B cell (primary cell): ENCODE results near the gene UBE2O. TPM values are rescaled to one million over a fixed set of nuclear protein-coding genes. Genes with fewer than 3 reads are reported as not detected.

ENCODE experiments used
- ATAC-seq: fragments of 200-7000 bp; cut with Tn5 transposase; one replicate; pipeline ENCODE4 v1.10.0; 2021; ENCODE audit warnings: low read depth, mild to moderate bottlenecking, moderate number of reproducible peaks, moderate library complexity
- CTCF ChIA-PET: fragments of 350-600 bp; sonication (Branson Sonifier 250); formaldehyde crosslinking; loops from one replicate; lab custom pipeline; 2021; ENCODE audit warnings: antibody characterized with exemption, inconsistent platforms; lab: Charles Lee
- POLR2A ChIA-PET: fragments of 350-600 bp; sonication (Branson Sonifier 250); formaldehyde crosslinking; loops from one replicate; lab custom pipeline; 2021; ENCODE audit warnings: antibody characterized with exemption; lab: Charles Lee
- DNase-seq: peaks from one replicate; pipeline ENCODE4 v3.0.0; 2013
- H2AFZ ChIP-seq: 2 replicates; pipeline ENCODE4 v1.6.1; 2012; ENCODE audit warnings: mild to moderate bottlenecking, low read depth, low read length; ENCODE audit not compliant: insufficient read depth, poor library complexity, severe bottlenecking
- H3K27ac ChIP-seq, 2 donors: 1 replicate in 1 of 2; 2 replicates in 1 of 2; pipeline ENCODE4 v1.5.1; 2012 to 2013; ENCODE audit warnings: low read length in 2 of 2, mild to moderate bottlenecking in 2 of 2, moderate library complexity in 1 of 2
- H3K27me3 ChIP-seq, 4 experiments: fragments of 200-600 bp in 1 of 4; sonication (generic) in 1 of 4; replicated peaks in 1 of 4; 1 replicate in 2 of 4; 2 replicates in 2 of 4; pipeline versions ENCODE4 v1.6.1 to v1.7.0; 2013 to 2016; ENCODE audit warnings: low read length in 3 of 4, mild to moderate bottlenecking in 2 of 4, mixed read lengths in 1 of 4, moderate library complexity in 1 of 4; ENCODE audit not compliant: insufficient read depth in 4 of 4, control insufficient read depth in 3 of 4; ENCODE audit errors: control extremely low read depth in 1 of 4
- H3K36me3 ChIP-seq, 2 experiments: replicated peaks in 1 of 2; 1 replicate in 1 of 2; 2 replicates in 1 of 2; pipeline versions ENCODE4 v1.6.1 to v1.7.1; 2013; ENCODE audit warnings: low read length in 1 of 2; ENCODE audit not compliant: insufficient read depth in 2 of 2, control insufficient read depth in 1 of 2; ENCODE audit errors: control extremely low read depth in 1 of 2, extremely low read depth in 1 of 2
- H3K4me1 ChIP-seq, 2 donors: fragments of 200-600 bp in 1 of 2; sonication (generic) in 1 of 2; 1 replicate in 1 of 2; 2 replicates in 1 of 2; pipeline versions ENCODE4 v1.5.1 to v1.6.1; 2013 to 2017; ENCODE audit warnings: low read length in 2 of 2; ENCODE audit not compliant: control insufficient read depth in 2 of 2, insufficient read depth in 2 of 2
- H3K4me2 ChIP-seq: replicated peaks from 2 replicates; pipeline ENCODE3; 2012; ENCODE audit warnings: mild to moderate bottlenecking, low read depth, low read length; ENCODE audit not compliant: poor library complexity, severe bottlenecking
- H3K4me3 ChIP-seq, 5 experiments: fragments of 200-600 bp in 1 of 5; sonication (generic) in 1 of 5; 1 replicate in 3 of 5; 2 replicates in 2 of 5; pipeline versions ENCODE4 v1.5.1 to v1.7.0; 2011 to 2016; ENCODE audit warnings: low read length in 4 of 5, mild to moderate bottlenecking in 4 of 5, low read depth in 2 of 5, control low read depth in 1 of 5, moderate library complexity in 1 of 5; ENCODE audit not compliant: insufficient read depth in 1 of 5; ENCODE audit errors: control extremely low read depth in 1 of 5, extremely low read depth in 1 of 5
- H3K79me2 ChIP-seq: fragments of 200-600 bp; sonication (generic); one replicate; pipeline ENCODE4 v1.6.0; 2016; ENCODE audit warnings: low read length; ENCODE audit not compliant: control insufficient read depth, insufficient read depth
- H3K9ac ChIP-seq: fragments of 200-600 bp; sonication (generic); 2 replicates; pipeline ENCODE4 v1.6.1; 2017; ENCODE audit warnings: mild to moderate bottlenecking, low read length, moderate library complexity
- H3K9me3 ChIP-seq, 3 donors: one replicate each; pipeline versions ENCODE4 v1.6.1 to v1.7.1; 2013; ENCODE audit warnings: low read length in 2 of 3; ENCODE audit not compliant: control insufficient read depth in 2 of 3, insufficient read depth in 1 of 3; ENCODE audit errors: control extremely low read depth in 1 of 3
- H4K20me1 ChIP-seq: 2 replicates; pipeline ENCODE4 v1.6.0; 2012; ENCODE audit warnings: mild to moderate bottlenecking, low read length; ENCODE audit not compliant: insufficient read depth, control insufficient read depth, poor library complexity, severe bottlenecking
- H3K27ac Mint-ChIP-seq: one replicate; pipeline ENCODE4 v1.8.0; 2021; ENCODE audit warnings: mixed read lengths
- H3K27me3 Mint-ChIP-seq: one replicate; pipeline ENCODE4 v1.8.0; 2021; ENCODE audit warnings: mixed read lengths
- H3K4me1 Mint-ChIP-seq: one replicate; pipeline ENCODE4 v1.8.0; 2021; ENCODE audit warnings: mixed read lengths
- H3K4me3 Mint-ChIP-seq: one replicate; pipeline ENCODE4 v1.8.0; 2021; ENCODE audit warnings: mixed read lengths
- H3K9me3 Mint-ChIP-seq: one replicate; pipeline ENCODE4 v1.8.0; 2022; ENCODE audit warnings: mixed read lengths; ENCODE audit not compliant: insufficient read depth
- EZH2 ChIP-seq: IDR thresholded peaks from 2 replicates; pipeline ENCODE4 v1.6.1; 2012; ENCODE audit warnings: borderline replicate concordance, low read depth, mild to moderate bottlenecking, moderate library complexity, low read length; ENCODE audit not compliant: insufficient read depth, poor library complexity, severe bottlenecking
- WGBS: methylation state at CpG from one replicate; pipeline ENCODE4 v1.1.5; 2013; ENCODE audit warnings: missing lambda C conversion rate; ENCODE audit not compliant: insufficient coverage; 5-methylcytosine and 5-hydroxymethylcytosine counted together
- intact Hi-C: fragments of 100-400 bp; cut with micrococcal nuclease; formaldehyde crosslinking; loops from one replicate; pipeline ENCODE4 v1.10.0; 2022
- polyA plus RNA-seq: library from polyadenylated mRNA; depleted of rRNA; stranded (reverse); fragments of >200 nt; gene quantifications from 2 replicates; pipeline ENCODE4 v1.2.3, GENCODE V29; 2012
- total RNA-seq, 2 donors: library from RNA; stranded (reverse); fragments of 120-200 nt in 1 of 2; gene quantifications; 1 replicate in 1 of 2; 2 replicates in 1 of 2; pipeline versions ENCODE4 v1.2.3 to v1.2.4, GENCODE V29; 2013 to 2022
- TF ChIP-seq, protein P1 (sequence below): fragments of 200-600 bp; IDR thresholded peaks from one replicate; pipeline ENCODE4 v1.8.0; 2022; ENCODE audit warnings: antibody characterized with exemption, mild to moderate bottlenecking

Gene UBE2O
- total and polyA plus RNA-seq, 2 donors (not counting 1 experiment from before 2014, with no cell fraction given): 41.3 to 54.0 TPM

DNA sequence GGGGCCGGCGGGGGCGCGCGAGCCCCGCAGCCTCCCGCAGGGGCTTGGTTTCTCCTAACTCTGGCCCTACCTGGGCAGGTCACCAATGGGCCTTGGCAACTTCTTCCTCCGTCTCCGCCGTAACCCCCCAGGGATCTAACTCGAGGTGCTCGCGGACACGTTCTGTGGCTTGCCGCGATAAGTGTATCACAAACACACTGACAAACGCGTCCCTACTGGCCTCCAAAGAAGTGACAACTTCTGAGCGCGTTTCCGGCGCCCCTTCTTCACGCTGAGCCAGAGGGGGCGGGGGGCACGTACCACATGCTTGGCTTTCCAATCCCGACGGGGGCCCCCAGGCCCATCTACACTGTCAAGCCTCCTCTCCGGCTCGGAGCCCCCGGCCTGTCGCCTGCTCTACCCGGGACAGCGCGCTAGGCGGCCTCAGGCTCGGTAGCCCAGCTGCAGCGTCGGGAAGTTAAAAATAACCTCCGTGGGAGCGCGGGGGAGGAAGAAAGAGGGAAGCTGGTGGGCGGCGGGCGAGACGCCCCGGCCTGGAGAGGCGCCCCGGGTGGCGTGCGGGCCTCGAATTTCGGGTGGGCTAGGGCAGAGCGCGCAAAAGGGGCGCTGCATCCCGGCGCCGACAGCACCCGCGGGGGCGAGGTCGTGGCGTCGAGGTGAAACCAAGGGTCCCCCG, 69.3 kb downstream of the UBE2O start:
- H3K4me2 ChIP-seq: peak overlapping the region; percentile 100
- H3K4me1 Mint-ChIP-seq: peaks cover 17% of the 10 kb centered on the region
- H3K27ac ChIP-seq: no peak overlapping the region
- ATAC-seq (peak; percentile 8), DNase-seq (peak; percentile 75)
- H3K4me3 Mint-ChIP-seq: peak overlapping the region; percentile 84
- peaks cover 0 to 24% (median 8%) of the 10 kb centered on the region in 4 experiments for H3K27me3 ChIP-seq
- no peaks in the 10 kb centered on the region for H3K9me3 Mint-ChIP-seq
- H3K27ac Mint-ChIP-seq: peak overlapping the region; percentile 78
- no peak for TF ChIP-seq EZH2
- TF ChIP-seq, protein P1, sequence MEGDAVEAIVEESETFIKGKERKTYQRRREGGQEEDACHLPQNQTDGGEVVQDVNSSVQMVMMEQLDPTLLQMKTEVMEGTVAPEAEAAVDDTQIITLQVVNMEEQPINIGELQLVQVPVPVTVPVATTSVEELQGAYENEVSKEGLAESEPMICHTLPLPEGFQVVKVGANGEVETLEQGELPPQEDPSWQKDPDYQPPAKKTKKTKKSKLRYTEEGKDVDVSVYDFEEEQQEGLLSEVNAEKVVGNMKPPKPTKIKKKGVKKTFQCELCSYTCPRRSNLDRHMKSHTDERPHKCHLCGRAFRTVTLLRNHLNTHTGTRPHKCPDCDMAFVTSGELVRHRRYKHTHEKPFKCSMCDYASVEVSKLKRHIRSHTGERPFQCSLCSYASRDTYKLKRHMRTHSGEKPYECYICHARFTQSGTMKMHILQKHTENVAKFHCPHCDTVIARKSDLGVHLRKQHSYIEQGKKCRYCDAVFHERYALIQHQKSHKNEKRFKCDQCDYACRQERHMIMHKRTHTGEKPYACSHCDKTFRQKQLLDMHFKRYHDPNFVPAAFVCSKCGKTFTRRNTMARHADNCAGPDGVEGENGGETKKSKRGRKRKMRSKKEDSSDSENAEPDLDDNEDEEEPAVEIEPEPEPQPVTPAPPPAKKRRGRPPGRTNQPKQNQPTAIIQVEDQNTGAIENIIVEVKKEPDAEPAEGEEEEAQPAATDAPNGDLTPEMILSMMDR: peak; percentile 46
- ChIA-PET POLR2A (interaction anchor here (0.6 to 1.3 kb wide), 5 partner anchors 14 to 366 kb away, joined by 3 read pairs; partner anchors contain the start of gene PRPSAP1), CTCF (interaction anchor here (2.1 to 10.1 kb wide), 6 partner anchors 14 to 80 kb away, joined by 7 to 94 read pairs (median 15); partner anchors contain the start of gene PRPSAP1)
- H4K20me1 ChIP-seq: peaks cover 11% of the 10 kb centered on the region
- no peaks in the 10 kb centered on the region for H3K9me3 ChIP-seq
- intact Hi-C loops: loop anchor here (1.0 kb wide), 1 partner anchor 29 kb away; no protein-coding TSS in a partner anchor
- no peaks in the 10 kb centered on the region for H3K79me2 ChIP-seq
- peak overlapping the region; percentile 85 for H2AFZ ChIP-seq
- H3K4me1 ChIP-seq: peaks cover 26 to 29% of the 10 kb centered on the region in 2 donors
- H3K36me3 ChIP-seq: no peaks in the 10 kb centered on the region
- under 1% methylated on average over 63 of the region's 65 CpGs for WGBS
- peaks cover 8% of the 10 kb centered on the region for H3K27me3 Mint-ChIP-seq
- H3K9ac ChIP-seq: peak overlapping the region; percentile 70
- peak overlapping the region; percentile 40 to 71 (median 58) for H3K4me3 ChIP-seq
